NCI-H1417 treated with DMSO at 0.1 percent for 48 hours (cell line): ENCODE results near the gene ARHGEF28.

Experiments used
- DNase-seq: peaks from one replicate; lab custom pipeline; 2025; lab: John Stamatoyannopoulos, UW

ARHGEF28 gene

DNA sequence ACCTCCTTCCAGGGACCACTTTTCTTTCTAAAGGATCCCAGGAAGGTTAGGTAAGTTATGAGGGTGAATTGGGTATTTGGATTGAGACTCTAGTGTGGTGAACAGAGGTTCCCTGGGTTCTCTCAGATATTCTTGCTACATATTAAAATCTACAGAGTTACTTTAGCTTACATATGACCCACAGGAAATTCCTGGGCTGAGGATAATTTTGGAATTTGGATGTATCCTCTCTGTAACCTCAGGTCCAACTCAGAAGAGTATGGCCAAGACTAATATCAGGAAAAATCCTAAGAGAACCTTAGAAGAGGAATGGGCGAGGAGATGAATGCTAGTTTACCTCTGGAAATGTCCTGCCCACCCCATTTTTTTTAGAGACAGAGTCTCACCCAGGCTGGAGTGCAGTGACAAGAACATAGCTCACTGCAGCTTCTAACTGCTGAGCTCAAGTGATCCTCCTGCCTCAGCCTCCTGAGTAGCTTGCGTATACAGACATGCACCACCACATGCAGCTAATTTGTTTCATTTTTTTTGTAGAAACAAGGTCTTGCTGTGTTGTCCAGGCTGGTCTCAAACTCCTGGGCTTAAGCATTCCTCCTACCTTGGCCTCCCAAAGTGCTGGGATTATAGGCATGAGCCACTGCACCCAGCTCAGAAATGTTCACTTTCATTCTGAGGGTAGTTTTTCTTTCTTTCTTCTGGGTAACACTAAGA, 196.4 kb downstream of the ARHGEF28 start:
- DNase-seq: no peak

- no peak for DNase-seq
Measured at GRCh38 chr5:73822989-73823339, 197.0 kb downstream of the ARHGEF28 start.

DNA sequence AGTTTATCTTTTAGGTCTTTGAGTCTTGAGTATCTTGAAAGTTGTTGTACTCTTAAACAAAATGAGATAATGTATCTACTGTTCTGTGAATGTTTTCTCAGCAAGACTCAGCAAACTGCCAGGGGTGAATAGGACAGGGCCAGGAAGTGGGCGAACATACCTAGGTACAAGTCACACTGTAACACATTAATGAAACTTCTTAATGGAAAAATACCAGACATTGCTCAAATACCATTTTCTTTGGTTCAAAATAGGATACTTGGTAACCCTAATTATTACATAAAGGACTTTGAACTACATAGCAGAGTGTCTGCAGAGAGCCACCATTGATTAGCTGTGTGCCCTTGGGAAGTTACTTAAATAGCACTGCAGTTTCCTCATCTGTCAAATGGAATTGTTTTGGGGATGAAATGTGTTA, 197.5 kb downstream of the ARHGEF28 start:
- DNase-seq: no peak

- no peak for DNase-seq
Measured at GRCh38 chr5:73825199-73825598, 199.2 kb downstream of the ARHGEF28 start.

DNA sequence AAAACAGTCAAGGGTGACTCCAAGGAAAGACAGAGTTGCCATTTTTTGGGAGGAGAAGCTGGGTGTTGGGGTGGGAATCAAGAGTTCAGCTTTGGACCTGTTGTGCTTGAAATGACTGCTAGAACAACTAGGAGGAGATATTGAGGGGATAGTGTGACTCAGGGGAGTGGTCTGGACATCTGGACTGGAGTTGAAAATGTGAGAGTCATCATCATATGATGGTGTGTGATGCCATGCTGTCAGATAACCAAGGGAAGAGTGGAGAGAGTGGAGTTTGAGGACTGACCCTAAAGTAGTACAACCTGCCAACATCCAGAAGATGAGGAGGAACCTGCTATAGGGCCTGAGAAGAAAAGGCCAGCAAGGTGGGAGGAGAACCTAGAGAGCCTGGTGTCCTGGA, 199.7 kb downstream of the ARHGEF28 start:
- DNase-seq: no peak

- DNase-seq: no peak
Measured at GRCh38 chr5:73826301-73827105, 200.5 kb downstream of the ARHGEF28 start.

GRCh38 chr5:73827106-73827450, 201.1 kb downstream of the ARHGEF28 start:
- DNase-seq: no peak

GRCh38 chr5:73828465-73828864, 202.5 kb downstream of the ARHGEF28 start:
- no peak for DNase-seq

DNA sequence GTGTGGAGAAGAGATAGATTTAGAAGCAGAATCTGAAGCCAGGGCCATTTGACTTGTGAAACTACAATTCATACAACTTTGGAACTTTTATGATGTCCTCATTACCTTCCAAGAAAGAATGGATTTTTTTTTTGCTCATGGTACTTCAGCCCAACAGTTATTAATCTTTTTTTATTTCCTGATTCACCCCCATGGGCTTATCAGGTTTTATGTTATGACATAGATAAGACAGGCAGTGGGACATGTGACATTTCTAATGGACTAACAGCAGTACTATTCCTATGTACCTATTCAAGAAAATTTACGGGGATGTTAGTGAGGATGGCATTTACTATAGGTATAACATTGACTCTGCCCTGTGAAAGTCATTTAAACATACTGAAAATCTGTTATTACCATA, 204.7 kb downstream of the ARHGEF28 start:
- no peak for DNase-seq

- no peak for DNase-seq
Measured at GRCh38 chr5:73831066-73831465, 205.1 kb downstream of the ARHGEF28 start.

- no peak for DNase-seq
Measured at GRCh38 chr5:73834693-73835092, 208.7 kb downstream of the ARHGEF28 start.

GRCh38 chr5:73835726-73836125, 209.7 kb downstream of the ARHGEF28 start:
- no peak for DNase-seq

GRCh38 chr5:73836607-73837006, 210.6 kb downstream of the ARHGEF28 start:
- DNase-seq: no peak

DNA sequence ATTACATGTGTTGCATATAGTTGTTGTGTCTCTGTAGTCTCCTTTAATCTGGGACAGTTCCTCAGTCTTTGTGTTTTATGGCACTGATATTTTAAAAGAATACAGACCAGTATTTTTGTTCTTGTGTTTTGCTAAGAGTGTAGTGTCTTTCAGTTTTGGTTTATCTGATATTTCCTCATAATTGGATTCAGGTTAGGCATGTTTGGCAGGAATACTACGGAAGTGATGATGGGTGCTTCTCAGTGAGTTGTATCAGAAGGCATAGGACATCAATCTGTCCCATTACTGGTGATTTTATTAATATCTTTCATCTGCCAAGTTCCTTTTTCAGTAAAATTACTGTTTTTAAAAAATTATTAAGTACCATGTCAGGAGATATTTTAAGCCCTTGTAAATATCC, 212.9 kb downstream of the ARHGEF28 start:
- DNase-seq: no peak

DNA sequence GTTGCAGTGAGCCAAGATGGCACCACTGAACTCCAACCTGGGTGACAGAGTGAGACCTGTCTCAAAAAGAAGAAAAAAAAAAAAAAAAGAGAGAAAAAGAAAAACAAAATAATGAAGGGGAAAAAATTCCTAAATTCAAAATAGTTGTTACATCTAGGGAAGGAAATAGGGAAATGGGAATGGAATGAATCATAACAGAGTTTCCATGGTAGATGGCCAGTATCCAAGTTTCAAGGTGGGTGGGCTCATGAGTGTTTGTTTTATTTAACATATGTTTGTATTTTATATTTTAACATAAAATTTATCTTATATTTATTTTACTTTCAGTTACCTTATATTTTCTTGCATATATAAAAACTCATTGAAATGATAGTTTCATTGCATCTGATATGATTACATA, 215.6 kb downstream of the ARHGEF28 start:
- no peak for DNase-seq

DNA sequence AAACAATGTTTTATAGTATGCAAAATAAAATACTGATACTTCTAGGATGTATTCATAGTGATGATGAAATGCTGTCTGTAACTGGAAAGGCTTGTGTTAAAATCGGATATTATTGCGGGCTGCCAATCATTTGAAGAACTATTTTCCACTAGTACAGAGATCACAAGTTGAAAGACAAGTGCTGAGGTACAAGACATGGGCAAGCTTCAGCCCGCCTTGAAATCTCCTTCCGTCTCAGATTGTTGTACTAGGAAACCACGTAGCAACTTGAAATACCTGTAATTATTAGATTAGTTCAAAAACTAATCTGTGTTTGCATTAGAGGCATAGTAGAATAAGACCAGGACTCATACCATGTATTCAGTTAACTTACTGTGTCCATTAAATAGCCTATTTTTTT, 218.2 kb downstream of the ARHGEF28 start:
- DNase-seq: no peak

DNA sequence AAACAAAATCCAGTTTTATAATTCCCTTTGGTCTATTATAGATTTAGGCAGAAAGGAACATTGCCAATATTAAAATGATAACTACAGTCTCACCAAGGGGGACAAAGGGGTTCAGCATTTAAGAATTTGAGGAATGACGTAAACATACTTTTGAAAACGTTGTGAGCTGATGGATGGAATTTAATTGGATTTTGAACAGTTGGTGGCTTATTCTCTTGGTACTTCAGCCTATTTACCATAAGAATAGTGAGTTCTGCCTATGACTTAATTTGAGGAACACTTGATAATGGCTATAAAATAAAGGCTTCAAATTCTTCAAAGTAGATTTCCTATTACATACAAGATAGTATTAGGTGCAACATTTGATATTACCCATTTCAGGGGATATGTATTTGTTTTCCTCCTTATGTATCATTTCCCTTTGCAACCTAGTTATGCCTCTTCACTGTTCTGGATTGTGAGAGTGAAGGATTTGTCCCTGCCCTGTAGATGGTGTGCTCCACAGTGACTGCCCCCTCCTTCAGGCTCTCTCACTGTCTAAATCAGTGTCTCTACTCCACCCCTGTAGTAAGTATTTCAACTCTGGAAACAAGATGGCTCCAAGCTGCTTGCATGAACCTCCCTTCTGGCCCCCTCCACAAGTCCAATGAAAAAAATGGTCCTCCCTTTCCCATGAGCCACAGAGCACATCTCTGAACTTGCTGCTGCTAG, 225.6 kb downstream of the ARHGEF28 start:
- no peak for DNase-seq

DNA sequence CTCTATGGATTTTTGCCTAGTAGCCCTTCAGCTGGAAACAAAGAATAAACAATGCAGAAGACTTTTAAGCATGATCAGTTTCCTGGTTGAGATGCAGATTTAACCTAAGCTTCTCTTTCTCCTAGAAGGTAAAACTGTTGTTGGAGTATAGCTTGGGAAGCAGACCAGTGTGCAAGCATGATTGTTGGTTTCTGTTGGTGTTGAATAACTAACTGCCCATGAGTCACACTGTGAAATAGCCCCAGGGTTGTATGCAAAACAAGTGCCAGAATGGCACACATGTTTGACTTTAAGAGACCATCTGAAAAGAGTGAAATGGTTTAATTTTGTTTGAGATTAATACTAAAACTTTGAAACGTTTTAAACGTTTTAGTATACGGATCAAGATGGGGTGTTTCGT, 227.1 kb downstream of the ARHGEF28 start:
- DNase-seq: no peak

GRCh38 chr5:73856997-73857396, 231.0 kb downstream of the ARHGEF28 start:
- no peak for DNase-seq

- DNase-seq: no peak
Measured at GRCh38 chr5:73857446-73857845, 231.4 kb downstream of the ARHGEF28 start.

- DNase-seq: no peak
Measured at GRCh38 chr5:73858054-73858453, 232.1 kb downstream of the ARHGEF28 start.

GRCh38 chr5:73858776-73859175, 232.8 kb downstream of the ARHGEF28 start:
- DNase-seq: no peak

DNA sequence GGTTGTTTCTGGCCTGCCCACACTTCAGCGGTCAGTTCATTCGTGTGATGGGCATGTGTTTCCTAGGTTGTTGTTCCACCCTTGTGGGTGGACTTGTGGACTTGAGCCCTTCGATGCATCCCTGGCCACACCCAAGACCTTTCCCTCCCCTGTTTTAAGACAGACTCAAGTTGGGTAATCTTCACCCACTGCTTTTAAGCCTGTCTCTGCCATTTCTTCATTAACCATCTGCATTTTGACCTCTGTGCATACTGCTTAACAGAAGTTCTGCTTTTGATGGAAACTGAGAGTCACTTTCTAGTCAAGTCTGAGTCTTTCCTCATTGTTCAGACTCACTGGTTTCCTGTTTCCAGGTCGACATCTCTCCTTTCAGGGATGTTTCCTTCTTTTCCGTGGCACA, 233.7 kb downstream of the ARHGEF28 start:
- no peak for DNase-seq
